ENCODE data around the gene PIEZO2. TPM values are rescaled to one million over a fixed set of nuclear protein-coding genes. Genes with fewer than 3 reads are reported as not detected.

Gene PIEZO2
- total and polyA plus RNA-seq, 9 donors, result 19.3 to 55.4 (median 35.3) TPM

- Histone ChIP-seq H3K27ac (ENCODE audit: low read length) (no peak overlapping the region), H3K9me3 (replicated peaks; ENCODE audit: control insufficient read depth, low read depth, low read length) (no peaks in the 10 kb centered on the region), H3K27me3 (ENCODE audit: control insufficient read depth, insufficient read depth, low read length) (no peaks in the 10 kb centered on the region), H3K36me3 (ENCODE audit: control insufficient read depth, insufficient read depth, low read length) (no peaks in the 10 kb centered on the region), H3K4me3 (ENCODE audit: low read length) (no peak overlapping the region), H3K4me1 (ENCODE audit: control insufficient read depth, insufficient read depth, low read length) (no peaks in the 10 kb centered on the region)
- DNase-seq, result no peak
- WGBS (ENCODE audit: insufficient coverage), result 94% methylated on average over 4 of the region's 10 CpGs
These were observed 254.9 kb downstream of the PIEZO2 start for GRCh38 chr18:10894501-10894900.

DNA sequence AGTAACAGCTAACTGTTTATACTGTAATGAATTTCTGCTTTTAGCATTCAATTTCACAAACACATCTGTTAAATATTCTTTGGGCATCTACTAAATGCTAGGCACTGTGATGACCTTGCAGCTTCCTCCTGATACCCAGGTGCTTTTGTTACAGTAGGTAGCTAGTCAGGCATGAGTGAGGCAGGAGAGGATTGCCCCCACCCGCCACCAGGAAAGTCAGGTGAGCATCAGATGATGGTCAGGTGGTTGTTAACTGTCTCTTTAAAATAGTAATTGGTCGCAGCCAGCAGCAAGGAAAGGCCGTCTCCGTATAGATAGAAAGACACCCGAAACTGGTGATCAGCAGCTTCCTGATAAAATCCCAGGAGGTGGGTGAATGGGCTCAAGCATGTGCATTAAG lies 255.6 kb downstream of the PIEZO2 start:
- no peak for DNase-seq
- H3K27me3 ChIP-seq (ENCODE audit: control insufficient read depth, insufficient read depth, low read length), result no peaks in the 10 kb centered on the region
- H3K9me3 ChIP-seq (replicated peaks; ENCODE audit: control insufficient read depth, low read depth, low read length), result no peaks in the 10 kb centered on the region
- H3K36me3 ChIP-seq (ENCODE audit: control insufficient read depth, insufficient read depth, low read length), result no peaks in the 10 kb centered on the region
- whole genome bisulfite sequencing (ENCODE audit: insufficient coverage), result 84% methylated on average over 5 of the region's 5 CpGs
- no peak overlapping the region for H3K27ac ChIP-seq (ENCODE audit: low read length)
- no peak overlapping the region for H3K4me3 ChIP-seq (ENCODE audit: low read length)
- no peaks in the 10 kb centered on the region for H3K4me1 ChIP-seq (ENCODE audit: control insufficient read depth, insufficient read depth, low read length)

GRCh38 chr18:10893196-10893595 lies 256.2 kb downstream of the PIEZO2 start:
- no peak for DNase-seq
- no peaks in the 10 kb centered on the region for H3K4me1 ChIP-seq (ENCODE audit: control insufficient read depth, insufficient read depth, low read length)
- H3K27ac ChIP-seq (ENCODE audit: low read length), result no peak overlapping the region
- no peaks in the 10 kb centered on the region for H3K36me3 ChIP-seq (ENCODE audit: control insufficient read depth, insufficient read depth, low read length)
- no peaks in the 10 kb centered on the region for H3K27me3 ChIP-seq (ENCODE audit: control insufficient read depth, insufficient read depth, low read length)
- no peak overlapping the region for H3K4me3 ChIP-seq (ENCODE audit: low read length)
- H3K9me3 ChIP-seq (replicated peaks; ENCODE audit: control insufficient read depth, low read depth, low read length), result no peaks in the 10 kb centered on the region
- WGBS (ENCODE audit: insufficient coverage), result 67% methylated on average over 1 of the region's 2 CpGs

- Histone ChIP-seq H3K27me3 (ENCODE audit: control insufficient read depth, insufficient read depth, low read length) (no peaks in the 10 kb centered on the region), H3K4me3 (ENCODE audit: low read length) (no peak overlapping the region), H3K9me3 (replicated peaks; ENCODE audit: control insufficient read depth, low read depth, low read length) (no peaks in the 10 kb centered on the region), H3K4me1 (ENCODE audit: control insufficient read depth, insufficient read depth, low read length) (no peaks in the 10 kb centered on the region), H3K36me3 (ENCODE audit: control insufficient read depth, insufficient read depth, low read length) (no peaks in the 10 kb centered on the region), H3K27ac (ENCODE audit: low read length) (no peak overlapping the region)
- no CpG with 5 or more reads among the region's 1 CpG for WGBS (ENCODE audit: insufficient coverage)
- DNase-seq, result peak; percentile 38
These were observed 256.6 kb downstream of the PIEZO2 start for GRCh38 chr18:10892786-10893185.

GRCh38 chr18:10890022-10890421 lies 259.3 kb downstream of the PIEZO2 start:
- DNase-seq, result no peak
- H3K4me1 ChIP-seq (ENCODE audit: control insufficient read depth, insufficient read depth, low read length), result no peaks in the 10 kb centered on the region
- no peak overlapping the region for H3K27ac ChIP-seq (ENCODE audit: low read length)
- no peak overlapping the region for H3K4me3 ChIP-seq (ENCODE audit: low read length)
- WGBS (ENCODE audit: insufficient coverage), result no CpG with 5 or more reads among the region's 1 CpG
- no peaks in the 10 kb centered on the region for H3K27me3 ChIP-seq (ENCODE audit: control insufficient read depth, insufficient read depth, low read length)
- H3K36me3 ChIP-seq (ENCODE audit: control insufficient read depth, insufficient read depth, low read length), result no peaks in the 10 kb centered on the region
- no peaks in the 10 kb centered on the region for H3K9me3 ChIP-seq (replicated peaks; ENCODE audit: control insufficient read depth, low read depth, low read length)

DNA sequence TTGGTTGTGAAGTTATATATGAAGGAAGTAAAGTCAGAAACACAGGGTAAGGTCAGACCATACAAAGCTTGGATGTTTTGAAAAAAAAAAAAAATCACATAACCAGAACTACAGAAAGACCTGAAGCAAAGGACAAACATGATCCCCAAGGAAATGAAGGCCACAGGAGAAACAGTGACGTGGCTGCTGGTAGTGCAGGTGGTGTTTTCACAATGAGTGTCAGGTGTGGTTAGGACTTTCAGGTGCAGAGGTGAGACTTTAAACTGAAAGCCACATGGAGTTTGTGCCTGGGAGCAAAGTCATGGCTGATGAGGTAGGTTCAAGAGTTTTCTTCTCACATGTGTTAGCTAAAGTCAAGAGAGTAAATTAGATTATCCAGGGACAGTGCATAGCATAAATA lies 270.7 kb downstream of the PIEZO2 start:
- Histone ChIP-seq H3K9me3 (replicated peaks; ENCODE audit: control insufficient read depth, low read depth, low read length) (no peaks in the 10 kb centered on the region), H3K27ac (ENCODE audit: low read length) (no peak overlapping the region), H3K36me3 (ENCODE audit: control insufficient read depth, insufficient read depth, low read length) (no peaks in the 10 kb centered on the region), H3K4me3 (ENCODE audit: low read length) (no peak overlapping the region), H3K27me3 (ENCODE audit: control insufficient read depth, insufficient read depth, low read length) (no peaks in the 10 kb centered on the region), H3K4me1 (ENCODE audit: control insufficient read depth, insufficient read depth, low read length) (no peaks in the 10 kb centered on the region)
- no peak for DNase-seq
- 73% methylated on average over 1 of the region's 1 CpG for WGBS (ENCODE audit: insufficient coverage)

GRCh38 chr18:10877987-10878386 lies 271.4 kb downstream of the PIEZO2 start:
- 80% methylated on average over 1 of the region's 3 CpGs for WGBS (ENCODE audit: insufficient coverage)
- no peak overlapping the region for H3K27ac ChIP-seq (ENCODE audit: low read length)
- H3K4me3 ChIP-seq (ENCODE audit: low read length), result no peak overlapping the region
- H3K27me3 ChIP-seq (ENCODE audit: control insufficient read depth, insufficient read depth, low read length), result no peaks in the 10 kb centered on the region
- H3K9me3 ChIP-seq (replicated peaks; ENCODE audit: control insufficient read depth, low read depth, low read length), result no peaks in the 10 kb centered on the region
- no peaks in the 10 kb centered on the region for H3K4me1 ChIP-seq (ENCODE audit: control insufficient read depth, insufficient read depth, low read length)
- no peaks in the 10 kb centered on the region for H3K36me3 ChIP-seq (ENCODE audit: control insufficient read depth, insufficient read depth, low read length)
- no peak for DNase-seq

GRCh38 chr18:10875811-10876210 lies 273.6 kb downstream of the PIEZO2 start:
- Histone ChIP-seq H3K36me3 (ENCODE audit: control insufficient read depth, insufficient read depth, low read length) (no peaks in the 10 kb centered on the region), H3K27me3 (ENCODE audit: control insufficient read depth, insufficient read depth, low read length) (no peaks in the 10 kb centered on the region), H3K4me3 (ENCODE audit: low read length) (no peak overlapping the region), H3K4me1 (ENCODE audit: control insufficient read depth, insufficient read depth, low read length) (peaks cover 3% of the 10 kb centered on the region), H3K9me3 (replicated peaks; ENCODE audit: control insufficient read depth, low read depth, low read length) (no peaks in the 10 kb centered on the region), H3K27ac (ENCODE audit: low read length) (no peak overlapping the region)
- DNase-seq, result no peak
- WGBS (ENCODE audit: insufficient coverage), result 50% methylated on average over 1 of the region's 2 CpGs

GRCh38 chr18:10872304-10872703 lies 277.1 kb downstream of the PIEZO2 start:
- no peaks in the 10 kb centered on the region for H3K36me3 ChIP-seq (ENCODE audit: control insufficient read depth, insufficient read depth, low read length)
- WGBS (ENCODE audit: insufficient coverage), result 14% methylated on average over 2 of the region's 5 CpGs
- H3K4me1 ChIP-seq (ENCODE audit: control insufficient read depth, insufficient read depth, low read length), result peaks cover 3% of the 10 kb centered on the region
- DNase-seq, result peak; percentile 88
- no peak overlapping the region for H3K27ac ChIP-seq (ENCODE audit: low read length)
- H3K4me3 ChIP-seq (ENCODE audit: low read length), result no peak overlapping the region
- no peaks in the 10 kb centered on the region for H3K9me3 ChIP-seq (replicated peaks; ENCODE audit: control insufficient read depth, low read depth, low read length)
- no peaks in the 10 kb centered on the region for H3K27me3 ChIP-seq (ENCODE audit: control insufficient read depth, insufficient read depth, low read length)

DNA sequence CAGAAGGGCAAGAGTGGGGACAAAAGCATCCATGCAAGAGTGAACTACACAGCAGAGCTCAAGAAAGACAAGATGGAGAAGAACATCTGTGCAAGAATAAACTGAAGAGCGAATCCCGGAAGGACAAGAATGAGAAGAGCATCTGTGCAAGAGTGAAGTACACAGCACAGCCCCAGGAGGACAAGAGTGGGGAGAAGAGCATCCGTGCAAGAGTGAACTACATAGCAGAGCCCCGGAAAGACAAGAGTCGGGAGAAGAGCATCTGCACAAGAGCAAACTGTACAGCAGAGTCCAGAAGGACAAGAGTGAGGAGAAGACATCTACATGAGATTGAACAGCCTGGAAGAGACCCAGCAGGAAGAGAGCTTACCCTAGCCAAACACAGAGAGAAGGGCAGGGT lies 284.6 kb downstream of the PIEZO2 start:
- Histone ChIP-seq H3K4me1 (ENCODE audit: control insufficient read depth, insufficient read depth, low read length) (peaks cover 3% of the 10 kb centered on the region), H3K36me3 (ENCODE audit: control insufficient read depth, insufficient read depth, low read length) (no peaks in the 10 kb centered on the region), H3K9me3 (replicated peaks; ENCODE audit: control insufficient read depth, low read depth, low read length) (no peaks in the 10 kb centered on the region), H3K4me3 (ENCODE audit: low read length) (no peak overlapping the region), H3K27me3 (ENCODE audit: control insufficient read depth, insufficient read depth, low read length) (no peaks in the 10 kb centered on the region), H3K27ac (ENCODE audit: low read length) (no peak overlapping the region)
- DNase-seq, result no peak
- WGBS (ENCODE audit: insufficient coverage), result 80% methylated on average over 5 of the region's 5 CpGs

DNA sequence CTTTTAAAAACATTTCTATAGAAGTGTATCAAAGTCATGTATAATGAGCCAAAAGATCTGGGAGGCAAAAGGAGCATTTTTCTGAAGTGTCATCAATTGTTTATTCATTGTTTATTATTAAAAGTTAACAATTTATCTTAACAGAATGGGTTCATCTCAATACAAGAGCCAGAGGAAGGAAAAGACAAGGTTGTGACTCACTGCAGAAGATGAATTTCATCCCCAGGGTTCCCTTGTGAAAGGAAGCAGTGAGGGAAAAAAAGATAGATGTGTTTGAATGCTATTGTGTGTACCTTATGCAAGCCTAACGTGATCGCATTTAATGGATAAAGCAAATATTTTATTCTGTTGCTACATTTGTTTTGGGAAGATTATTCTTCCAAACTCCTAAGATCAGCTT lies 286.3 kb downstream of the PIEZO2 start:
- no peaks in the 10 kb centered on the region for H3K36me3 ChIP-seq (ENCODE audit: control insufficient read depth, insufficient read depth, low read length)

More for the DNA sequence above, 286.3 kb downstream of the PIEZO2 start:
- Histone ChIP-seq H3K4me1 (ENCODE audit: control insufficient read depth, insufficient read depth, low read length) (peaks cover 3% of the 10 kb centered on the region), H3K27ac (ENCODE audit: low read length) (no peak overlapping the region), H3K9me3 (replicated peaks; ENCODE audit: control insufficient read depth, low read depth, low read length) (no peaks in the 10 kb centered on the region), H3K4me3 (ENCODE audit: low read length) (no peak overlapping the region), H3K27me3 (ENCODE audit: control insufficient read depth, insufficient read depth, low read length) (no peaks in the 10 kb centered on the region)
- WGBS (ENCODE audit: insufficient coverage), result no CpG with 5 or more reads among the region's 2 CpGs
- DNase-seq, result no peak

All from muscle of leg (tissue), 11 donors.